Suppressor macrophage treated with lipopolysaccharide for 4 hours (primary cell): ENCODE measurements around the gene ORMDL3.
"Not testable (repeated sequence)": the region's sequence is repeated elsewhere in the genome, so short reads cannot be mapped to it uniquely, and the experiment has no call there.

Experiments used
- DNase-seq: peaks from one replicate; pipeline ENCODE4 v3.0.0-alpha.2; 2020

Gene ORMDL3

DNA sequence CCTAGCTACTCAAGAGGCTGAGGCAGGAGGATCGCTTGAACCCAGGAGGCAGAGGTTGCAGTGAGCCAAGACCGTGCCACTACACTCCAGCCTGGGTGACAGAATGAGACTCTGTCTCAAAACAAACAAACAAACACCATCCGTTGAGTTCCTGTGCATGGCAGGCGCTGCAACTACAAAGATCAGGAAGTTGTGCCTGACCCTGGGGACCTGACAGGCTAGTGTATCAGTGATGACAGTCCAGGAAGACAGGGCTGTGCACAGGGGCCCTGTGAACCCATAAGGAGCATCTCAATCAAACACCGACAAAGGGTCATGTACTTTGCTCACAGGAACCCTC, 21.1 kb upstream of the ORMDL3 start:
- DNase-seq, result not testable (repeated sequence)

DNA sequence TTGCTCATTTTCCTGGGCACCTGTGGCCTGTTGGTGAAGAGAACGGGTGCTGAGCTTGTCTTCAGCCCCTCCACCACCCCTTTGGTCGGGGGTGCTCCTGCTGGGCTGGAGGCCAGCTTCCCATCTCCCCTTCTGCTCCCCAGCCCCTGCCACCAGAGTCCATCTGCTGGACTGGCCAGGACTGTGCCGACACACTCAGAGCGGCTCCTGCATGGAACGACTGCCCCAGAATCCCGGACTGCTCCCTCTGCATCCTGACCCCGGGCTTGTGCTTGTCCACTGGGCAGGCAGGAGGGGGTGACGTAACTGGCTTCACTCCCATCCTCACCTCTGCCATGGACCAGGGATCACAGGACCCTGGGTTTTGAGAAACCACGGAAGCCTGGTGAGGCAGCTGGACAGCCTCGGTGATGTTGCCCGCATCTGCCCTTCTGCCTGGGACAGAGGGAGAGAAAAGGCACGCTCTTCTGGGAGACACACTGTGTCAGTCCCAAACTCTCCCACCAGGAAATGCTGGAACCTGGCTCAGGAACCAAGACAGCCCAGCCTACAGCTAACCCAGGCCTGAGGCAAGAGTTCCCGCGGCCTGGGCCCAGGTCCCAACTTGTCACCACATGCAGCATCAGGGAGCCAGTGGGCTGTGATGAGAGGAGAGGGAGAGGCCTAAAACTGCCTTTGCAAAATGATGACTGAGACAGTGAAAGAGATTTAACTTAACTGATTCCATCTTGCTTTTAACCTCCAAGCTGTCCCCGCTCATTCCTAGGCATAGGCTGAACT, 19.3 kb upstream of the ORMDL3 start:
- DNase-seq, result no peak

DNA sequence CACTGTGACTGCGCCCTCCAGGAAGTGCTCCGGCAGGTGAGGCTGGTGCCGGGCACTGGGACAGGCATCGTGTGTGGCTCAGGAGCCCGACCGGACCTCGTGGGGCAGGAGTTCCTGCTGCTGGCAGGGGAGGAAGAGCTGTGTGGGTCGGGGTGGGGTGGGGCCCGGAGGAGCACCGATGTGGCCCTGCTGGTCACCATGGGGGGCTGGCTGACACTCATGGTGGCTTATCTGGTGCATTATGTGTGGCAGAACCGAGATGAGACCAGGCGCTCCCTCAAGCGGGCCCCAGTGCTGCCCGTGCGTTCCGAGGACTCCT, 17.0 kb upstream of the ORMDL3 start:
- no peak for DNase-seq

DNA sequence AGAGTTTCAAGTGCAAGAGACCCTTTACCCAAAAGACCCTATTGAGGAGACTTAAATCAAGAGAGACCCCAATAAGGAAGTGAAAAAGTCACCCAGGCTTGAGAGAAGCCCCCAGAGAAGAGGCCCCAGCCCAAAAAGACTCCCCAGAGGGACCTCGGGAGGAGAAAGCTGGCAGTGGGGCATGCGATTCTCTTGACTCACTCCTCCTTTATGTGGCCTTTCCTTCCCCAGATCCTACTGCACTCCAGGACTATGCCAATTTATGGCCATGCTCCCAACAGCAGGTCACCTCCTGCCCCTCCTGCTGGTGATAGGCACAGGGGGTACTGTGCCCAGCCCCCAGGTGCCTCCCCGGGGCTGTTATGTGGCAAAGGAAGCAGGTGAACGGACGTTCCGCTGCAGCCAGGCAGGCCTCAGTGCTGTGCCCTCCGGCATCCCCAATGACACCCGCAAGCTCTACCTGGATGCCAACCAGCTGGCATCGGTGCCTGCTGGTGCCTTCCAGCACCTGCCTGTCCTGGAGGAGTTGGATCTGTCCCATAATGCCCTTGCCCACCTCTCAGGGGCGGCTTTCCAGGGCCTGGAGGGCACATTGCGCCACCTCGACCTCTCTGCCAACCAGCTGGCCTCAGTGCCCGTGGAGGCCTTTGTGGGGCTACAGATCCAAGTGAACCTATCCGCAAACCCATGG, 16.4 kb upstream of the ORMDL3 start:
- no peak for DNase-seq

DNA sequence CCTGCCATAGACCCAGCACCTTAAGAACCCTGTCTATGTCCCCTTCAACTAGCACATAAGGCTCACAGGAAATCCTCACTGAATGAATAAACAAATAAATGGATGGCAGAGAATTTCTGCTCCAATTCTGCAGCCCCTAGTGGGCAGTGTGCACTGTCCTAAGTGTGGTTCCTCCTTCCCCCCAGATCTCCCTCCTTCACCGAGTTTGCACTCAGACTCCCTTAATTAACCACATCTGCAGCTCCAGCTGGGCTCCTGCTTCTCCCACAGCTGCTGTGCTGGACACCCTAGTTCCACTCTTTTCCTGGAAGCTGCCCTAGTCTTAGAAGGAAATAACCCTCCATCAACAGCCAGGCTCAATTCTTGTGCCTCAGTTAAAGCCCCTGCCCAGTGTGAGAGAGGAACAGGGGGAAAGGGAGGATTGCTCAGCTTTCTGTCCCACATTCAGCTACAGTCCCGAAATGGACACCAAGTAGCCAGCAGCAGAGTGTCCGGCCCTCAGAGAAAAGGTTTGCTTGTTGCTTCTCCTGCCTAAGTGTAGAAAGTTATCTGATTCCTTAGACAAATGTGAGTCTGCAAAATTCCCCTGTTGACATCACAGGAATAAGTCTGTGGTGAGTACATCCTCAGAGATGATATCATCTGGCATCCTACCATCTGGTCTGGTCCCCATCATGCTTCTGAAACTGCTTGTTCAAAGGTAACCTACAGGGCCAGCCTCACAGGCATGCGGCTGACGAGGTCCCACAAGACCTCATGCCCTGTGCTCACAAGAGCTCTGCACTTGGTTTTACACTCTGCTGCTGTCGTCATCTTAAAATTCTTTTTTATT, 12.4 kb upstream of the ORMDL3 start:
- DNase-seq, result peak; percentile 60

DNA sequence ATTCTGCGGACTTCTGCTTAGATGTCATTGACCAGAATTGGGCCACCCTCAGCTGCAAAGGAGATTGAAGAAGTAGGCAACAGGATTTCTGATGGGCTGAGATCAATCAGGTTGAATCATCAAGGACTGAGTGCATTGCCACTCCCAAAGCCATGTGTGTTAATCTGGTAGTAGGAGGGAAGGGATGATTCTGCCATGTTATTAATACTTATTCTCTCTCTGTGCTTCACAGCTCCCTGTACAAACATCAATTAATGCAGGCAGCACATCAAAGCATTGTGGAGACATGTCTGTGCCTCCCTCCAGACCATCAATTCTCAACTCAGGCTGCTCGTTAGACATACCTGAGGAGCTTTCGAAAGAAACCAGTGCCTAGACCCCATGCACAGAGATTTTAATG, 11.7 kb upstream of the ORMDL3 start:
- no peak for DNase-seq

DNA sequence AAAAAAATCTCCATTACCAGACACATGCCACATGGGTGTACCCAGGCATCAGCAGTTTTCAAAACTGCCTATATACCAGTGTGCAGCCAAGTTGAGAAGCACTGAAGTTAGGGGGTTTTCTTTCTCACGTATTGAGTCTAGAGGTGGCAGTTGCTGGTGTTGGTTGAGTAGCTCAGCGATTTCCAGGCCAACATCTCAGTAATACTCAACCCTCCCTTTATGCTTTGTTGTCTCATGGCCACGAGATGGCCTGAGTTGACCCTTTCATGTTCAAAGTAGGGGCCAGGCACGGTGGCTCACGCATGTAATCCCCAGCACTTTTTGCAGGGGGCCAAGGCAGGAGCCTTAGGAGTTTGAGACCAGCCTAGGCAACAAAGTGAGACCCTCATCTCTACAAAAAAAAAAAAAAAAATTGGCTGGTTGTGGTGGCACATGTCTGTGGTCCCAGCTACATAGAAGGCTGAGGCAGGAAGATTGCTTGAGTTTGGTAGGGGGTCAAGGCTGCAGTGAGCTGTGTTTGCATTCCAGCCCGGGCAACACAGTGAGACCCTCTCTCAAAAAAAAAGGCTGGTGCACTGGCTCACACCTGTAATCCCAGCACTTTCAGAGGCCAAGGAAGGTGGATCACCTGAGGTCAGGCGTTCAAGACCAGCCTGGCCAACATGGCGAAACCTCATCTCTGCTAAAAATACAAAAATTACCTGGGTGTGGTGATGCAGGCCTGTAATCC, 10.9 kb upstream of the ORMDL3 start:
- no peak for DNase-seq

DNA sequence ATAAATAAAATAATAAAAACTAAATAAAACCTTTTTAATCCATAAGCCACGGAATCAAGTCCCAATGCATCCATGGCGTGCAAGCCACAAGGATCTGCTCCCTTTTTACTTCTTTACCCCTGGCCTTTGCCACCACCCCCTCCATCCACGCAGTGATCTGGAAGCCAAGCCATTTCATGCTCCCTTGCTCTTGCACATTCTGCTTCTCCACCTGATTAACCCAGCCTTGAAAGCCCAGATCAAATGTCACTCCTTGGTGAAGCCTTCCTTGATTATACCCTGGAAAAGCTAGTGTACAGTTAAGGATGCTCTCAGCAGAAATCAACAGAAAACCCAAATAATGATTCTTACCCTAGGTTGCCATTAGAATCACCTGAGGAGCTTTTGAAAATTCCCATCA, 10.0 kb upstream of the ORMDL3 start:
- no peak for DNase-seq

DNA sequence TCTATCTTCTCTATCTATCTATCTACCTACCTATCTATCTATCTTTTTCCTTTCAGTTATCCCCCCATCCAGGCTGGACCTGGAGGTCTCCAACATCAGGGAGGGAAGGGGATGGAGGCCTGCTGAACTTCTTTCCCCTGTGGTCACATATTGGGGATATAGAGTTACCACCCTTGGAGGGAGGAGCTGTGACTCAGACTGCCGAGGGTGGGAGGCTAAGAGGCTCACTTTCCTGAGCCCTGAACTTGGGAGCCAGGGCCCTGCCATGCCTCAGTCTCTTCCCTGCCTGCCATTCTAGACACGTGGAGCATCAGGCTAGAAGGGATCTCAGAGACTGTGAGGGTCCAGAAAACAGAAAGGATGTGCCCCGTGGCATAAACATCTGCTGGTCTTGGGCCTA, 8.5 kb upstream of the ORMDL3 start:
- DNase-seq, result no peak

DNA sequence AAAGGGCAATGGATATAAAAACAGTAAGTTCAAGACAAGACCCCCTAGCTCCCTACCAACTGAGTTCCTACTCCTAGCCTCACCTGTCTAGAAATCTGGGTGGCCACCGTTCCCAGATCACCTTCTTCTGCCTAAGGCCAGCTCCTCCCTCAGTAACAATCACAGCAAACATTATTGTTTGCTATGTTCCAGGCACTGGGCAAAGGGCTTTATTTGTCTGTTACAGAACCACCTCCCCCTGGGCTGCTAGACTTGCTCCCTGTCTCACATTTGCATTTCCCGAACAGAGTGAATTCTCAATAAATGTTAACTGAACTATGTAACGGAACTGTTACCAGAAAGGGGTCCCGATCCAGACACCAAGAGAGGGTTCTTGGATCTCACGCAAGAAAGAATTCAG, 6.9 kb upstream of the ORMDL3 start:
- DNase-seq, result no peak

DNA sequence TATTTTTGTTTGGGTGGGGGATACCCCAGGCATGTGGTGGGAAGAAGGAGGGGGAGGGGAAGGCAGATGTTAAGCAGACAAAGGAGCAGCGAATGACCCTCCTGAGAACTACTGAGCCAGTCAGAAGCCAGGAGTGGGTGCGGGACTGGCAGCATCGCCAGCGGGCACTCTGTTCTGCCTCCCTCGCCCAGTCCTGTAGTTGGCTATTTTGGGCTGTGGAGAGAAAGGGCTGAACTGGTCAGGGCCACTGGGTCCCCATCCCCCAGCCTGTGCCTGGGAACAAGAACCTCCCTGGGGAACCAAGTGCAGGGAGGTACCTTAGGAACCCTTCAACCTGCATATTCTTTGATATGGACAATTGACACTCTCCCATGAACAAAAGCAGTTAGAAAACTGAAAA, 6.5 kb upstream of the ORMDL3 start:
- DNase-seq, result no peak

DNA sequence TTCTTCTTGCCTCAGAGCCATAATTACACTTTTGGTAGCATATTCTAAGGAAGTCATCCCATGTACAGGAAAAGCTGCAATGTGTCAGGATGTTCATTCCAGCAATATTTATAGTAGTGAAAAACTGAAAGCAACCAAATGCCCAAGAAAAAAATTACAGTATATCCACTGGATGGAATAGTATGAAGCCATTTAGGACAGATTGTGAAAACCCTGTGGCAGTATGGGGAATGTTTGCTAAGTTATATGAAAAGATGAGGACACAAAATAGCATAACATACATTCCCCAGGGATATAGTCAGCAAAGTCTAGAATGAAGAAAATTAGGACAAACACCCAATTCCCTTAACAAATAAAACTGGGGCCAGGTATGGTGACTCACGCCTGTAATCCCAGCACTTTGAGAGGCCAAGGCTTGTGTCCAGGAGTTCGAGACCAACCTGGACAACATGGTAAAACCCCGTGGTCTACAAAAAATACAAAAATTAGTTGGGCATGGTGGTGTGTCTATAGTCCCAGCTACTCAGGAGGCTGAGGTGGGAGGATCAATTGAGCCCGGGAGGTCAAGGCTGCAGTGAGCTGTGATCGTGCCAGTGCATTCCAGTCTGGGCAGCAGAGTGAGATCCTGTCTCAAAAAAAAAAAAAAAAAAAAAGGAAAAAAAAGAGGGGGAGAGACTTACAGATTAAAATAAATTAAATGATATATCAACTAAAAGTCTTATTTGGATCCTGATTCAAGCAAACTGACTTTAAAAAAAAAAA, 2.4 kb upstream of the ORMDL3 start:
- DNase-seq, result no peak

DNA sequence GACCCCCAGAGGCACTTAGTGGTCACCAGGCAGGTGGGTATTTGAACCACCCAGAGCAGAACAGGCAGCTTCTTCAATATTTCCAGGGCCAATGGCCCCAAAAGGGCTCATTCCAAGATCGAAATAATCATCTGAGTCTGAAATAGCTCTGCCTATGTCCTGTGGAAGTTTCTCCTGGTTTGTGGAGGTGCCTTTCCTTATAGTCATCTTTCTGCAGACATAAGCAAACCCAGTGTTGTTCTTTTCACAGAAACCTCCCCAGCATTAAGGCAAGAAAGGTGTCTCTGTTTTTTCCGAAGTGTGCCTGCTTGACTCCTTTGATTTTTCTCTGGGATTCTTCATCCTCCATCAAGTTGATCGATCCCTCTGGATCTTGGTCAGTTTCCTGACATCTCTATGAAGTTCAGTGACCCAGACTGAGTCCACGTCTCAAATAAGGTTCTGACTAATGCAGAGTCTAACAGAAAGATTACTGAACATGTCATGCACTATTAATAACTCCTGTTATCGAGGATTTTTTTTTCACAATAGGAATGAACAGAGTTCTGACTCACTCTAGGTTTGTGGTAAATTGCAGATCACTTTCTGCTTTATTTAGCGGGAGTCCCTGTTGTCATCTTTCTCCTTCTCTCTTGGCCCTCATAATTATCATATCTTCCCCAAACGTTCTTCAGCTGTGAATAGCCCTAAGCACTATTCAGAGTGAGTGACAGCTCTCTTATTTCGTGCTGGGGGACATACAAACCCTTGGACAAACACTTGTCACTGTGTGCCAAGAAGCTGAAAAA, 1.7 kb upstream of the ORMDL3 start:
- peak; percentile 89 for DNase-seq

DNA sequence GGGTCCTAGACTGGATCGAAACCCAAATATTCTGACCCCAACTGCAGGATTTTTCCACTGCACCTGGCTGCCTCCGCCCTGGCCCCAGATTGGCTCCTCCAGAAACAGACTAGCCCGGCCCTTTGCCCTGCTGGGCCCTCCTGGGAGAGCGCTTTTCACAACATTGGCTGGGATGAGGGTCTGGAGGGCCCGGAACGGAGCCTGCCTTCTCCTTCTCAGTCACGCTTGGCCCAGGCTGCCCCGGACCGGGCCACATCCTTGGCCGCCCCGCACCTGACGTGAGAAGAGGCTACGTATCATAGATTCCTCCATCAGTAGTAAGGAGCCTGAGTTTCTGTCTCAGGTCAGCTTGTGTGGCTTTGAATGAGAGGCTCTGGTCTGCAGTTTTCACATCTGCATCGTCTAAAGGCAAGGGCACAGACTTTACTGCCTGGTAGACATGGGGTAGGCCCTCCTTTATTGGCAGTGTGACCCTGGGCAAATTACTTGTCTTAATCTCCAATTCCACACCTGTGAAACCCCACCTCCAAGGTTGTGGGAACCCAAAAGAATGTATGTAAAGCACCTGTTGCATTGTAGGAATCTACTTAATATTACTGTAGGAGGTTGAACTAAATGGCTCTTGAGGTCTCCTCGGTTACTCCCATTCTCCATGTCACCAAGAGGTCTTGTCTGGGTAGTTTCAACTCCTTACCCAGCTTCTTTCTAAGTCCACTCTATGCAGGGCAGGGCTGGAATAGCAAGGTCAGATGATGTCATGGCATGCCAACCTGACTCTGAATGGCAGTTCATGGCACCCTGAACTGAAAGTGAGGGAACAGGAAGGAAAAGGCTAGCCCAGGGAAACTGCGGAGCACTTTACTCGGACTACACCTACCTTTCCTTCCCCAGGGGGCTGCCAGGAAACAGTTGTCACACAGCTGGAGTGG, 792 bp upstream of the ORMDL3 start:
- peak; percentile 27 for DNase-seq

DNA sequence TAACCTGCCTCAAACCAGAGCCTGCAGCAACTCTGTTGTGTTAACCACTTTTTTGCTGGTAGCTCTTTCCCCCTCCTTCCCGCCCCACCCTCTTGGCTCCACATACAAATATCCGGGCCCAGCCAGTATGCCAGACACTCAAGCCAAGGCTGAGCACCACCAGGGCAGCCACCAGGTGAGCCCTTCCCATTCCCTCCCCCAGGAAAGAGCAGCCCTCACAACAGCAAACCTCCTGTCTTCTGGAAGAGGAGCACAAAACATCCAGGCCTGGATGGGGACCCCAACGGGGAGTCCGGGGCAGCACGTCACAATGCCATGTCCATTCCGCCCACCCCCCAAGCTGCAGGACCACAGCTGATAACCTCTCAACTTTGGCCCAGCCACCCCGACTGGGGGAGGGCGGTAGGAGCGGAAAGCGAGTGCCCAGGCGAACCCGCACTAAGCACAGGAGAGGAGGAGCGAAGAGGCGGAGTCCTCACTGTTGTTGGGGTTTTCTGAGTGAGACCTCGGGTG, 757 bp downstream of the ORMDL3 start:
- DNase-seq, result no peak

DNA sequence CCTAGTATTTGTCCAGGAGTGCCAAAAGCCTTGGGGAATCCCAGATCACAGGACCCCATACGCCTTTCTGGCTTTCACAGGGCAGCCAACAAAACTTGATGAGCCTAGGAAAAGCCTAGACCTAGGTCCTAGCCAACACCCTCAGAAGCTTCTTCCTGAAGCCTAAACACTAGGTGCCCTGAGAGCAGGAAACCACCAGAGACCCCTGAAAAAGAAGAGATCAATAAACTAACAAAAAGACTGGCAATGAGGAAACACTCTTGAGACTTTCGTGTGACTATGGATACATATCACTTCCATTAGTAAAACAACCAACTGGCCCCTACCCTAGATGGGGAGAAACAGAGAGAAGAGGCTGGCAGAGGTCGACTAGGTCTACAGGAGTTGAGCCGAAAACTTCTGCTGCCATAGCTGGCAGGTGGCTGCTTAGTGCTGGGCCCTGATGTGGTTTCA, 1.2 kb downstream of the ORMDL3 start:
- DNase-seq, result no peak

DNA sequence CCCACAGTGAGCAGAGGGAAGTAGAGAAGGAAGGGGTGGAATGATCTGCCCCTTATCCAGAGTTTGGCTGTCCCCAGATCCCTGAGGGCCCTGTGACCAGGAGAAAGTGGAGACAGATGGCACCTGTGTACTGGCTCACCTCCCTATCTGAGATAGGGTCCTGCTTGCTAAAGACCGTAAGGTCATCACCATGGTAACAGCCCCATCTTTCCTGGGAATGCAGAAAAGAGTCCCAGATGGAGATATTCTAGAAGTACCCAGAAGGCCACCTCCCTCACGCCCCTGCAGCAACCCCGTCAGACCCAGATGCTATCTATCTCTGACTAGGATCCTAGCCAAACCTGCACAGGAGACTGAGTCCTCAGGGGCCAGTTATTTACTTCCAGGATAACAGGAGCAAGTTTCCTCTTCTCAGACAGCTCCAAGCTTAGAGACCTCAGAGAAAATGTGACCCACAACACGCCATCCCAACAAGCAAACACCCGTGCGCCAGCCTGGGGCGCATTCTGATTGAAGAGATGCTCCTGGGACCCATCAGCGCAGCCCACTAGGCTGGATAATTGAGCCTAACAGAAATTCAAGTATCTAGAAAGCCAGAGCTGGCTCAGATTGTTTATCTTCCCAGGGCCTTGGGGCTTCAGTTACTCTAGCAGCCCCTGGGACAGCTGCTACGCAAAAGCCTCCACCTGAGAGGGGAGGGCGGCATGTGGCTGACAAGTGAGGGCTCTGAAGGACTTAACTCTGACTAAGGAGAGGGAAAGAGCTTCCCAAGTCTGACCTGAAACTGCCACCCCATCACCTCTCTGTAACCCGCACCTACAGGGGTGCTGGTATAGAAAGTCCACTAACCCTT, 1.9 kb downstream of the ORMDL3 start:
- DNase-seq, result no peak

DNA sequence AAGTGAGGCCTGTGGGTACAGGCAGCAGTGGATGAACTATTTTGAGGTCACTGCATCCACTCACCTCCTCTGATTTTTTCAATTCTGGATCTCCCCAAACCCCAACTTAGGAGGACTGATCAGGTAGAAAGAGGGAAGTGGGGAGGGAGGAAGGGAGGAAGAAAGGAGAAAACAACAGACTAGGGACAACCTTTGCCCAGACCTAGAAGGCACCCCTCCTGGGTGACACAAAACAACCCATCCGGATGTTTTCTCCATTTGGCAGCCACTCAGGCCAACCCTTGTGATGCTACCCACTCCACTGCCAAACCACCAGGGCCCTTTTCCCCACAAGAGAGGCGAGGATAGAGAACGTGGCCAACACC, 2.7 kb downstream of the ORMDL3 start:
- no peak for DNase-seq
